K562 (cell line): ENCODE results near the gene TIMP3. TPM values are rescaled to one million over a fixed set of nuclear protein-coding genes. Genes with fewer than 3 reads are reported as not detected.

Experiments used
- ARHGAP35 ChIP-seq: fragments of 450-650 bp; IDR thresholded peaks from 2 replicates; pipeline ENCODE4 v1.6.1; 2018; ENCODE audit not compliant: partially characterized antibody
- CBX2 ChIP-seq: fragments of 200-600 bp; sonication (generic); IDR thresholded peaks from one replicate; pipeline ENCODE4 v1.6.1; 2012; ENCODE audit warnings: mild to moderate bottlenecking, low read length, inconsistent platforms; ENCODE audit not compliant: insufficient read depth, poor library complexity, severe bottlenecking
- CTCF ChIP-seq, 3 experiments: IDR thresholded peaks in 2 of 3; conservative IDR thresholded peaks in 1 of 3; 2 replicates each; pipeline ENCODE4 v1.5.1; 2011 to 2012; ENCODE audit warnings: low read length in 3 of 3, mild to moderate bottlenecking in 3 of 3, control low read depth in 2 of 3, improper control_type of control experiment in 1 of 3, inconsistent platforms in 1 of 3, low read depth in 1 of 3, mixed read lengths in 1 of 3, moderate library complexity in 1 of 3; ENCODE audit not compliant: insufficient read depth in 2 of 3
- GABPA ChIP-seq: fragments of 200-800 bp; sonication (Bioruptor generic); conservative IDR thresholded peaks from 2 replicates; pipeline ENCODE4 v1.6.1; 2016; ENCODE audit warnings: low read depth, missing genetic modification characterization, missing compliant biosample characterization
- GTF2E2 ChIP-seq: fragments of 200-800 bp; sonication (Bioruptor generic); IDR thresholded peaks from 2 replicates; pipeline ENCODE4 v1.6.1; 2016; ENCODE audit warnings: missing genetic modification characterization, missing compliant biosample characterization
- HOXB6 ChIP-seq: fragments of 250-450 bp; sonication (Bioruptor Pico); IDR thresholded peaks from 2 replicates; pipeline ENCODE4 v1.5.1; 2022; ENCODE audit warnings: mild to moderate bottlenecking, borderline replicate concordance
- HSF4 ChIP-seq: fragments of 250-450 bp; sonication (Bioruptor Pico); IDR thresholded peaks from 2 replicates; pipeline ENCODE4 v2.1.2; 2022; ENCODE audit warnings: mild to moderate bottlenecking, moderate library complexity, borderline replicate concordance
- ID3 ChIP-seq, 2 experiments: fragments of 250-450 bp in 1 of 2; fragments of 450-650 bp in 1 of 2; sonication (Bioruptor Pico) in 1 of 2; IDR thresholded peaks; 2 replicates each; pipeline versions ENCODE4 v1.6.1 to v1.8.0; 2016 to 2021; ENCODE audit warnings: mild to moderate bottlenecking in 2 of 2, moderate library complexity in 2 of 2, missing compliant biosample characterization in 1 of 2, missing genetic modification characterization in 1 of 2
- JUN ChIP-seq, 2 experiments: sonication (generic) in 1 of 2; formaldehyde crosslinking in 1 of 2; IDR thresholded peaks; 2 replicates each; pipeline versions ENCODE4 v1.6.1 to v1.8.0; 2012 to 2022; ENCODE audit warnings: borderline replicate concordance in 2 of 2, mild to moderate bottlenecking in 2 of 2, improper control_type of control experiment in 1 of 2, low read depth in 1 of 2, low read length in 1 of 2, missing genetic modification reagents in 1 of 2
- KLF16 ChIP-seq: IDR thresholded peaks from 2 replicates; pipeline ENCODE4 v1.6.1; 2016; ENCODE audit warnings: antibody characterized with exemption
- MCM5 ChIP-seq: fragments of 450-650 bp; IDR thresholded peaks from 2 replicates; pipeline ENCODE4 v1.6.1; 2016; ENCODE audit warnings: low read depth
- POU5F1 ChIP-seq: fragments of 150-350 bp; IDR thresholded peaks from 2 replicates; pipeline ENCODE4 v1.6.1; 2014; ENCODE audit warnings: borderline replicate concordance, low read length, low read depth, mild to moderate bottlenecking; ENCODE audit not compliant: partially characterized antibody
- PYGO2 ChIP-seq: fragments of 450-650 bp; IDR thresholded peaks from 2 replicates; pipeline ENCODE4 v1.6.1; 2016; ENCODE audit warnings: mild to moderate bottlenecking, missing genetic modification characterization, moderate library complexity, missing compliant biosample characterization
- SRSF1 ChIP-seq: fragments of 200-400 bp; formaldehyde crosslinking; IDR thresholded peaks from 2 replicates; pipeline ENCODE4 v1.6.1; 2017; ENCODE audit warnings: mild to moderate bottlenecking, low read depth, low read length, moderate library complexity
- TCFL5 ChIP-seq: fragments of 250-450 bp; sonication (Bioruptor Pico); conservative IDR thresholded peaks from 2 replicates; pipeline ENCODE4 v1.6.1; 2021; ENCODE audit warnings: mild to moderate bottlenecking, moderate library complexity, matching md5 sums
- ZNF695 ChIP-seq: fragments of 450-650 bp; formaldehyde crosslinking; IDR thresholded peaks from 2 replicates; pipeline ENCODE4 v1.4.0; 2020; ENCODE audit warnings: mild to moderate bottlenecking, moderate library complexity
- polyA plus RNA-seq, 8 experiments: library from polyadenylated mRNA; depleted of rRNA in 4 of 8; stranded (reverse) in 5 of 8; unstranded in 3 of 8; fragments of >200 nt; fragmentation: Nextera tagmentation in 2 of 8; fragmentation: Illumina TruSeq in 1 of 8; extraction: Ambion mirVana in 2 of 8; extraction: Trizol in 1 of 8; gene quantifications; 2 replicates each; pipeline versions ENCODE4 v1.2.1 to v1.2.3, GENCODE V29; 2011 to 2014; ENCODE audit warnings: inconsistent platforms in 1 of 8, missing spikeins in 1 of 8
- total RNA-seq, 7 experiments: library from RNA; depleted of rRNA in 6 of 7; stranded (reverse); fragments of >200 nt in 6 of 7; fragmentation: Illumina TruSeq in 2 of 7; extraction: Trizol in 2 of 7; gene quantifications; 2 replicates each; pipeline versions ENCODE4 v1.2.1 to v1.2.3, GENCODE V29; 2011 to 2021; ENCODE audit warnings: low replicate concordance in 1 of 7
- TF ChIP-seq, protein P1 (sequence below): fragments of 450-650 bp; IDR thresholded peaks from one replicate; pipeline ENCODE4 v1.6.1; 2018; ENCODE audit warnings: mild to moderate bottlenecking, moderate library complexity; ENCODE audit not compliant: partially characterized antibody
- TF ChIP-seq, protein P2 (sequence below): fragments of 250-450 bp; sonication (Bioruptor Pico); IDR thresholded peaks from 2 replicates; pipeline ENCODE4 v1.8.0; 2021; ENCODE audit warnings: borderline replicate concordance, mild to moderate bottlenecking, moderate library complexity; ENCODE audit not compliant: poor library complexity, severe bottlenecking
- TF ChIP-seq, protein P3 (sequence below): sonication (generic); formaldehyde crosslinking; IDR thresholded peaks from 2 replicates; pipeline ENCODE4 v1.8.0; 2022; ENCODE audit warnings: missing genetic modification reagents, mild to moderate bottlenecking, borderline replicate concordance

Gene TIMP3
- total and polyA plus RNA-seq, 9 of the 15 experiments (the other 6 are each of a cell fraction or from before 2014, with no cell fraction given) = 0.07 to 0.73 (median 0.18) TPM

GRCh38 chr22:32880893-32881596 lies 79.5 kb downstream of the TIMP3 start (continued):
- no peak for TF ChIP-seq ID3 (CRISPR knock-in tag; IDR thresholded peaks at IDR 0.05)
- peak; percentile 57 for TF ChIP-seq ID3 (tag; IDR thresholded peaks at IDR 0.05)
- TF ChIP-seq, protein P1, sequence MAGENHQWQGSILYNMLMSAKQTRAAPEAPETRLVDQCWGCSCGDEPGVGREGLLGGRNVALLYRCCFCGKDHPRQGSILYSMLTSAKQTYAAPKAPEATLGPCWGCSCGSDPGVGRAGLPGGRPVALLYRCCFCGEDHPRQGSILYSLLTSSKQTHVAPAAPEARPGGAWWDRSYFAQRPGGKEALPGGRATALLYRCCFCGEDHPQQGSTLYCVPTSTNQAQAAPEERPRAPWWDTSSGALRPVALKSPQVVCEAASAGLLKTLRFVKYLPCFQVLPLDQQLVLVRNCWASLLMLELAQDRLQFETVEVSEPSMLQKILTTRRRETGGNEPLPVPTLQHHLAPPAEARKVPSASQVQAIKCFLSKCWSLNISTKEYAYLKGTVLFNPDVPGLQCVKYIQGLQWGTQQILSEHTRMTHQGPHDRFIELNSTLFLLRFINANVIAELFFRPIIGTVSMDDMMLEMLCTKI = no peak
- TF ChIP-seq HOXB6 (CRISPR knock-in tag) = no peak
- no peak for TF ChIP-seq POU5F1
- TF ChIP-seq CTCF (IDR thresholded peaks at IDR 0.05 in 2 of 3, conservative IDR thresholded peaks at IDR 0.05 in 1 of 3; ENCODE audit: insufficient read depth in 2 of 3, low read depth in 1 of 3, low read length in 3 of 3) = no peak
- TF ChIP-seq, protein P2, sequence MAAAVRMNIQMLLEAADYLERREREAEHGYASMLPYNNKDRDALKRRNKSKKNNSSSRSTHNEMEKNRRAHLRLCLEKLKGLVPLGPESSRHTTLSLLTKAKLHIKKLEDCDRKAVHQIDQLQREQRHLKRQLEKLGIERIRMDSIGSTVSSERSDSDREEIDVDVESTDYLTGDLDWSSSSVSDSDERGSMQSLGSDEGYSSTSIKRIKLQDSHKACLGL (CRISPR knock-in tag) = no peak
- TF ChIP-seq PYGO2 (tag) = 0 out of 2 replicates have a peak, but pooled peaks have one; percentile 14
- TF ChIP-seq SRSF1 = no peak
- TF ChIP-seq TCFL5 (CRISPR knock-in tag) = no peak
- no peak for TF ChIP-seq GTF2E2 (tag)
- TF ChIP-seq, protein P3, sequence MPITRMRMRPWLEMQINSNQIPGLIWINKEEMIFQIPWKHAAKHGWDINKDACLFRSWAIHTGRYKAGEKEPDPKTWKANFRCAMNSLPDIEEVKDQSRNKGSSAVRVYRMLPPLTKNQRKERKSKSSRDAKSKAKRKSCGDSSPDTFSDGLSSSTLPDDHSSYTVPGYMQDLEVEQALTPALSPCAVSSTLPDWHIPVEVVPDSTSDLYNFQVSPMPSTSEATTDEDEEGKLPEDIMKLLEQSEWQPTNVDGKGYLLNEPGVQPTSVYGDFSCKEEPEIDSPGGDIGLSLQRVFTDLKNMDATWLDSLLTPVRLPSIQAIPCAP (CRISPR knock-in tag) = no peak
- no peak for TF ChIP-seq JUN (IDR thresholded peaks at IDR 0.05; ENCODE audit: borderline replicate concordance, low read depth, low read length)
- TF ChIP-seq JUN (CRISPR knock-in tag; IDR thresholded peaks at IDR 0.05; ENCODE audit: borderline replicate concordance) = no peak
- TF ChIP-seq ZNF695 (CRISPR knock-in tag) = no peak
- TF ChIP-seq GABPA (tag) = no peak
- TF ChIP-seq ARHGAP35 = no peak
- TF ChIP-seq KLF16 = peak; percentile 92
- no peak for TF ChIP-seq MCM5
- no peak for TF ChIP-seq CBX2
- TF ChIP-seq HSF4 = peak; percentile 66; the same call in 1 of the 2 replicates
